ENCODE results near the gene KIR2DL1.
"Not testable (repeated sequence)": the region's sequence is repeated elsewhere in the genome, so short reads cannot be mapped to it uniquely, and the experiment has no call there.

Gene KIR2DL1

GRCh38 chr19:54814571-54814970, 45.0 kb downstream of the KIR2DL1 start:
- FAIRE-seq; DNase-seq (ENCODE audit: extremely low spot score, insufficient read length, low read depth): not testable (repeated sequence)

- not testable (repeated sequence) for FAIRE-seq; DNase-seq (ENCODE audit: extremely low spot score, insufficient read length, low read depth)
These were observed 46.7 kb downstream of the KIR2DL1 start, which contains the start of gene KIR3DL1 for GRCh38 chr19:54816251-54816650. KIR3DL1 (plus strand) TSS chr19:54816468.

GRCh38 chr19:54817670-54818536, 48.3 kb downstream of the KIR2DL1 start:
- no peak for FAIRE-seq

GRCh38 chr19:54824416-54824815, 54.8 kb downstream of the KIR2DL1 start:
- not testable (repeated sequence) for FAIRE-seq

More at GRCh38 chr19:54817670-54818536, 48.3 kb downstream of the KIR2DL1 start:
- no peak for DNase-seq (ENCODE audit: extremely low spot score, insufficient read length, low read depth)

GRCh38 chr19:54825326-54825725, 55.7 kb downstream of the KIR2DL1 start:
- not testable (repeated sequence) for DNase-seq (ENCODE audit: extremely low spot score, insufficient read length, low read depth); FAIRE-seq

More at GRCh38 chr19:54824416-54824815, 54.8 kb downstream of the KIR2DL1 start:
- DNase-seq (ENCODE audit: extremely low spot score, insufficient read length, low read depth) = not testable (repeated sequence)

- not testable (repeated sequence) for DNase-seq (ENCODE audit: extremely low spot score, insufficient read length, low read depth); FAIRE-seq
These were observed 58.5 kb downstream of the KIR2DL1 start for GRCh38 chr19:54828064-54828463.

GRCh38 chr19:54832496-54832895, 62.9 kb downstream of the KIR2DL1 start, which contains the start of gene KIR2DS4:
KIR2DS4 (plus strand) TSS chr19:54832676.
- DNase-seq (ENCODE audit: extremely low spot score, insufficient read length, low read depth); FAIRE-seq: not testable (repeated sequence)
